ENCODE measurements around the gene MYH15.

MYH15 gene

GRCh38 chr3:108455212-108455705, 55.1 kb downstream of the MYH15 start:
- no peak for TF ChIP-seq CTCF (IDR thresholded peaks at IDR 0.05; ENCODE audit: insufficient read depth, low read length, missing control alignments)
- CTCF ChIA-PET = interaction anchor here (1.0 to 2.6 kb wide), 2 partner anchors 22 to 527 kb away, joined by 3 to 11 read pairs; no protein-coding TSS in a partner anchor
- POLR2A ChIA-PET = no interaction called here
- no peak overlapping the region for H3K4me3 ChIP-seq (ENCODE audit: low read depth, low read length)
- no peak for DNase-seq (ENCODE audit: low read depth, low spot score)

- no peak for DNase-seq (ENCODE audit: low read depth, low spot score)
- POLR2A ChIA-PET = no interaction called here
- CTCF ChIA-PET = interaction anchor here (0.7 to 2.6 kb wide), 2 partner anchors 24 to 100 kb away, joined by 3 to 11 read pairs; no protein-coding TSS in a partner anchor
- no peak overlapping the region for H3K4me3 ChIP-seq (ENCODE audit: low read depth, low read length)
- no peak for TF ChIP-seq CTCF (IDR thresholded peaks at IDR 0.05; ENCODE audit: insufficient read depth, low read length, missing control alignments)
Observed at GRCh38 chr3:108453565-108453964, 56.8 kb downstream of the MYH15 start.

GRCh38 chr3:108450444-108450843, 60.0 kb downstream of the MYH15 start:
- ChIA-PET CTCF (no interaction called here), POLR2A (no interaction called here)
- no peak for DNase-seq (ENCODE audit: low read depth, low spot score)
- TF ChIP-seq CTCF (IDR thresholded peaks at IDR 0.05; ENCODE audit: insufficient read depth, low read length, missing control alignments) = no peak
- no peak overlapping the region for H3K4me3 ChIP-seq (ENCODE audit: low read depth, low read length)

GRCh38 chr3:108448593-108448992, 61.8 kb downstream of the MYH15 start:
- no peak for DNase-seq (ENCODE audit: low read depth, low spot score)
- ChIA-PET CTCF (interaction anchor here (1.1 to 3.7 kb wide), 2 partner anchors 13 to 29 kb away, joined by 3 to 13 read pairs; no protein-coding TSS in a partner anchor), POLR2A (no interaction called here)
- no peak for TF ChIP-seq CTCF (IDR thresholded peaks at IDR 0.05; ENCODE audit: insufficient read depth, low read length, missing control alignments)
- H3K4me3 ChIP-seq (ENCODE audit: low read depth, low read length) = no peak overlapping the region

- no peak for TF ChIP-seq CTCF (IDR thresholded peaks at IDR 0.05; ENCODE audit: insufficient read depth, low read length, missing control alignments)
- DNase-seq (ENCODE audit: low read depth, low spot score) = no peak
- ChIA-PET CTCF (interaction anchor here (3.7 kb wide), 1 partner anchor 31 kb away, joined by 13 read pairs; no protein-coding TSS in a partner anchor), POLR2A (no interaction called here)
- H3K4me3 ChIP-seq (ENCODE audit: low read depth, low read length) = no peak overlapping the region
Observed at GRCh38 chr3:108447096-108447847, 63.1 kb downstream of the MYH15 start.

GRCh38 chr3:108442281-108442680, 68.1 kb downstream of the MYH15 start:
- TF ChIP-seq CTCF (IDR thresholded peaks at IDR 0.05; ENCODE audit: insufficient read depth, low read length, missing control alignments) = no peak
- H3K4me3 ChIP-seq (ENCODE audit: low read depth, low read length) = no peak overlapping the region
- DNase-seq (ENCODE audit: low read depth, low spot score) = no peak
- ChIA-PET CTCF (interaction anchor here (1.0 to 1.9 kb wide), 4 partner anchors 12 to 35 kb away, joined by 3 to 7 read pairs (median 4); no protein-coding TSS in a partner anchor), POLR2A (interaction anchor here (0.6 kb wide), 1 partner anchor 8 kb away, joined by 3 read pairs; no protein-coding TSS in a partner anchor)

Data from AG04449 (cell line).